ENCODE data around the gene UBQLN1.
"Not testable (repeated sequence)": the region's sequence is repeated elsewhere in the genome, so short reads cannot be mapped to it uniquely, and the experiment has no call there.

UBQLN1 gene

GRCh38 chr9:83708515-83709158 lies 879 bp upstream of the UBQLN1 start:
- no peaks in the 10 kb centered on the region for H3K27me3 ChIP-seq (replicated peaks; ENCODE audit: control insufficient read depth, insufficient read depth, low read length)
- no peak for DNase-seq (ENCODE audit: extremely low read depth, insufficient read length)
- peak overlapping the region; percentile 95 for H3K4me3 ChIP-seq (replicated peaks; ENCODE audit: low read depth, low read length)
- H3K36me3 ChIP-seq (ENCODE audit: control insufficient read depth, insufficient read depth, low read length) = no peaks in the 10 kb centered on the region
- peak; percentile 59 for TF ChIP-seq CTCF (IDR thresholded peaks at IDR 0.05; ENCODE audit: insufficient read depth, low read length, poor library complexity, severe bottlenecking)

GRCh38 chr9:83707518-83707767 lies 315 bp downstream of the UBQLN1 start:
- Histone ChIP-seq H3K36me3 (ENCODE audit: control insufficient read depth, insufficient read depth, low read length) (no peaks in the 10 kb centered on the region), H3K4me3 (replicated peaks; ENCODE audit: low read depth, low read length) (peak overlapping the region; percentile 95), H3K27me3 (replicated peaks; ENCODE audit: control insufficient read depth, insufficient read depth, low read length) (no peaks in the 10 kb centered on the region)
- no peak for TF ChIP-seq CTCF (IDR thresholded peaks at IDR 0.05; ENCODE audit: insufficient read depth, low read length, poor library complexity, severe bottlenecking)
- no peak for DNase-seq (ENCODE audit: extremely low read depth, insufficient read length)

GRCh38 chr9:83706676-83707517 lies 861 bp downstream of the UBQLN1 start:
- no peaks in the 10 kb centered on the region for H3K27me3 ChIP-seq (replicated peaks; ENCODE audit: control insufficient read depth, insufficient read depth, low read length)
- no peak for TF ChIP-seq CTCF (IDR thresholded peaks at IDR 0.05; ENCODE audit: insufficient read depth, low read length, poor library complexity, severe bottlenecking)
- H3K4me3 ChIP-seq (replicated peaks; ENCODE audit: low read depth, low read length) = peak overlapping the region; percentile 95
- H3K36me3 ChIP-seq (ENCODE audit: control insufficient read depth, insufficient read depth, low read length) = no peaks in the 10 kb centered on the region
- DNase-seq (ENCODE audit: extremely low read depth, insufficient read length) = peak; percentile 70

GRCh38 chr9:83705219-83705651 lies 2.5 kb downstream of the UBQLN1 start:
- not testable (repeated sequence) for H3K27me3 ChIP-seq (replicated peaks; ENCODE audit: control insufficient read depth, insufficient read depth, low read length); DNase-seq (ENCODE audit: extremely low read depth, insufficient read length); H3K36me3 ChIP-seq (ENCODE audit: control insufficient read depth, insufficient read depth, low read length)
- H3K4me3 ChIP-seq (replicated peaks; ENCODE audit: low read depth, low read length) = peak overlapping the region; percentile 95

GRCh38 chr9:83701769-83702168 lies 6.0 kb downstream of the UBQLN1 start:
- no peak for DNase-seq (ENCODE audit: extremely low read depth, insufficient read length)
- TF ChIP-seq CTCF (IDR thresholded peaks at IDR 0.05; ENCODE audit: insufficient read depth, low read length, poor library complexity, severe bottlenecking) = no peak
- H3K4me3 ChIP-seq (replicated peaks; ENCODE audit: low read depth, low read length) = peak overlapping the region; percentile 42
- H3K27me3 ChIP-seq (replicated peaks; ENCODE audit: control insufficient read depth, insufficient read depth, low read length) = no peaks in the 10 kb centered on the region
- H3K36me3 ChIP-seq (ENCODE audit: control insufficient read depth, insufficient read depth, low read length) = no peaks in the 10 kb centered on the region

GRCh38 chr9:83701286-83701685 lies 6.5 kb downstream of the UBQLN1 start:
- TF ChIP-seq CTCF (IDR thresholded peaks at IDR 0.05; ENCODE audit: insufficient read depth, low read length, poor library complexity, severe bottlenecking) = no peak
- H3K27me3 ChIP-seq (replicated peaks; ENCODE audit: control insufficient read depth, insufficient read depth, low read length) = no peaks in the 10 kb centered on the region
- no peaks in the 10 kb centered on the region for H3K36me3 ChIP-seq (ENCODE audit: control insufficient read depth, insufficient read depth, low read length)
- peak overlapping the region; percentile 15 for H3K4me3 ChIP-seq (replicated peaks; ENCODE audit: low read depth, low read length)
- no peak for DNase-seq (ENCODE audit: extremely low read depth, insufficient read length)

All from GM06990 (cell line).